Kidney capillary endothelial cell (primary cell): ENCODE data around the gene EI24.
"Not testable (repeated sequence)": the region's sequence is repeated elsewhere in the genome, so short reads cannot be mapped to it uniquely, and the experiment has no call there.

Experiments
- DNase-seq: peaks from one replicate; pipeline ENCODE4 v3.0.0-alpha.2; 2018; ENCODE audit warnings: low spot score

Gene EI24

DNA sequence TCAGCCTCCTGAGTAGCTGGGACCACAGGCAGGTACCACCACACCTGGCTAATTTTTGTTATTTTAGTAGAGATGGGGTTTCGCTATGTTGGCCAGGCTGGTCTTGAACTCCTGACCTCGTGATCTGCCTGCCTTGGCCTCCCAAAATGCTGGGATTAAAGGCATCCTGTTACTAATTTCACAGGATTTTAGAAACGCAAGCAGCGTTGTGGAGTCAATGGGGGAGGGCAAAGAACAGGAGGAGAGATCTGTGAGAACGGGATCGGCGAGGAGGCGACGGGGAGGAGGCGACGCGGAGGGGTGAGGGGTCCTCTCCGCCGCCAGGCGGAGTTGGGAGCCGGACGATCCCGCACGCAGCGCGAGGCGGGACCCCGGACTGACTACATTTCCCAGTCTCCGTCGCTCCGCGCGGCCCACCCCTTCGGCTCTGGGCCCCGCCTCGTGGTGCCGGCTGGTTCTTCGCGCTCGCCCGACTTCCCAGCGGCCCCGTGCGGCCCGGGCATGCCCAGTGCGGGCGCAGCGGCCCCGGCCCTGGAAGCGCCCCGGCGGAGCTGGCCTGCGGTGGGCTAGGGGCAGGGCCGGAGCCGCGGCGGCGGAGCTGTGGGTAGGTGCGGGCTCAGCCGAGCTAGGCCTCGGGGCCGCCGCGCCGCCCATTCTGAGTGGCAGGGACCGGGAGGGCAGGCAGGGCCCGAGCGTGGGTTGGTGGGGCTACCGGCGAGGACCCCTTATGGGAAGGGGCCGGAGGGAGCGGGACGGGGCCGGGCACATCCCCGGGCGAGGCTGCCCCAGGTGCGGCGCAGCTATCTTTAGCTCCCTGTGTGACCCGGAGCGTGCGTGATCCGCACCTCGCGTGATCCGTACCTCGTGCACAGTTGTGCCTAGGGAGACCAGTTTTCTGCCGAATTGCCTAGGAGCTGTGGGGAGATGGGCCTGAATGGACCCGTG, at the start of gene EI24:
TSS of gene EI24 (plus strand) at position 508 of the 945 bp plus-strand sequence. CDS start 3,051 bp downstream, outside the sequence.
- DNase-seq, result peak; percentile 88

DNA sequence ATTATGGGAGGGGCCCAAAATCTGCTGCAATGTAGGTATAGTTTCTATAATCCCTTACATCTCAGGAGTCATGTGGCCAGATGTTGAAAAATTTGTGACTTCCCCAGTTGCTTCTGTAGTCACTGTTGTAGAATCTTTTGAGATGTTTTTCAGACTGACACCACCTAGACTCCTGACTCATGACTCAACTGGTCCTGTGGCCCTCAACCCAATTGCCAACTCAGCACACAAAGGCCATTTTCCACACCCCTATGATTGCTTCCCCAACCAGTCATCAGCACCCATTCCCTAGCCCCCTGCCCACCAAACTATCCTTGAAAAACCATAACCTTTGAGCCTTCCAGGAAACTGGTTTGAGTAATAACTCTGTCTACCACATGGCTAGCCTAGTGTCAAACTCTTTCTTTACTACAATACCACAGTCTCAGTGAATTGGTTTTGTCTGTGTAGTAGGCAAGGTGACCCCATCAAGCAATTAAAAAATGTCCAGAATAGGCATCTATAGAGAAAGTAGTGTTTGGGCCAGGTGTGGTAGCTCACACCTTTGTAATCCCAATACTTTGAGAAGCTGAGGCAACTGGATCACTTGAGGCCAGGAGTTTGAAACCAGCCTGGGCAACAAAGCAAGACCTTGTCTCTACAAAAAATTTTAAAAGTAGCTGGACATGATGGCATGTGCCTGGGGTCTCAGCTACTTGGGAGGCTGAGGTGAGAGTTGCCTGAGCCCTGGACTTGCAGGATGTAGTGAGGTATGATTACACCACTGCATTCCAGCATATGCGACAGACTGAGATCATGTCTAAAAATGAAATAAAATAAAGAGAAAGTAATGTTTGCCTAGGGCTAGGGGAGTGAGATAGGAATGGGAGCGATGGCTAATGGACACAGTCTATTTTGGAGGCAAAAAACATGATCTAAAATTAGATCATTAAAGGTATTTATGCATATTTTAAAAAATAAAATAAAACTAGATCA, 49.1 kb upstream of the EI24 start:
- DNase-seq, result no peak

DNA sequence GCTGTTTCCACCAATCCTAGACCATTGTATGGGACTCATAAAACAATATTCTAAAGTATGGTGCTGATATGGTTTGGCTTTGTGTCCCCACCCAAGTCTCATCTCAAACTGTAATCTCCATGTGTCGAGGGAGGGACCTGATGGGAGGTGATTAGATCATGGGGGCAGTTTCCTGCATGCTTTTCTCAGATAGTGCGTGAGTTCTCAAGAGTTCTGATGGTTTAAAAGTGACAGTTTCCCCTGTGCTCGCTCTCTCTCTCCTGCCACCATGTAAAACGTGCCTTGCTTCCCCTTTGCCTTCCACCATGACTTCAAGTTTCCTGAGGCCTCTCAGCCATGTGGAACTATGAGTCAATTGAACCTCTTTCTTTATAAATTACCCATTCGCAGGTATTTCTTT, 44.0 kb upstream of the EI24 start:
- DNase-seq, result no peak

DNA sequence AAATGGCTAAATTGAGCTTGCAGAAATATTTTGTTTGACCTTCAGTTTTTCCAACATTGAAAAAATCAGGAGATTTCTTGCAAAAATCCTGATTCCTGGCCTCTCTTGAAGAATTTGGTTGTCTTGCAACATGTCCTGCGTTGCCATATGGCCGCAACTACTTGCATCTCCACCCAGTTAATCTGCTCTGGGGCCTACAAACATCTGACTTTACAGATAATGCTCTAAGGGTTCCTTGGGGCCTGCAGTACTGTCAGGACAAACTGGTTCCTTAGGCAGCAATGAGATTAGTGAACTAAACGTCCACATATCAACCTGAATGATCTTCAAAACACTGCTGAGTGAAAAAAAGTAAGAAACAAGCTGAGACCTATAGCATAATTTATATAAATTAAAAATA, 36.6 kb upstream of the EI24 start:
- no peak for DNase-seq

DNA sequence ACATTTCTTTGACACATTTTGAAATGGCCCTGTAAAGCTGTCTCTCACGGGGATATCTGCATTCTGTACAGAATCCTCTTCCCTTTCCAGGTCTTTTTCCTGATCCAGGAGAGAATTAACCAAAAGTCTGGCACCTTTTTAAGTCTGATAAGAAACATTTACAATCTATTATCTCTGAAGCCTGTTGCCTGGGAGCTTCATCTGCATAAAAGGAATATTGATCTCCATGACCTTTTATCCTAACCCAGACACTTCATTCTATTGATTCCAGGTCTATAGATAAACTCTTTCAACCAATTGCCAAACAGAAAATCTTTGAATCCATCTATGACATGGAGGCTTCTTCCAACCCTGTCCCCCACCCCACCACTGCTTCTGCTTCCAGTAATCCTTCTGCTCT, 33.7 kb upstream of the EI24 start:
- no peak for DNase-seq

DNA sequence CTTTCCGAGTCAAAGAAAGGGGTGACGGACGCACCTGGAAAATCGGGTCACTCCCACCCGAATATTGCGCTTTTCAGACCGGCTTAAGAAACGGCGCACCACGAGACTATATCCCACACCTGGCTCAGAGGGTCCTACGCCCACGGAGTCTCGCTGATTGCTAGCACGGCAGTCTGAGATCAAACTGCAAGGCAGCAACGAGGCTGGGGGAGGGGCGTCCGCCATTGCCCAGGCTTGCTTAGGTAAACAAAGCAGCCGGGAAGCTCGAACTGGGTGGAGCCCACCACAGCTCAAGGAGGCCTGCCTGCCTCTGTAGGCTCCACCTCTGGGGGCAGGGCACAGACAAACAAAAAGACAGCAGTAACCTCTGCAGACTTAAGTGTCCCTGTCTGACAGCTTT, 32.4 kb upstream of the EI24 start:
- not testable (repeated sequence) for DNase-seq

DNA sequence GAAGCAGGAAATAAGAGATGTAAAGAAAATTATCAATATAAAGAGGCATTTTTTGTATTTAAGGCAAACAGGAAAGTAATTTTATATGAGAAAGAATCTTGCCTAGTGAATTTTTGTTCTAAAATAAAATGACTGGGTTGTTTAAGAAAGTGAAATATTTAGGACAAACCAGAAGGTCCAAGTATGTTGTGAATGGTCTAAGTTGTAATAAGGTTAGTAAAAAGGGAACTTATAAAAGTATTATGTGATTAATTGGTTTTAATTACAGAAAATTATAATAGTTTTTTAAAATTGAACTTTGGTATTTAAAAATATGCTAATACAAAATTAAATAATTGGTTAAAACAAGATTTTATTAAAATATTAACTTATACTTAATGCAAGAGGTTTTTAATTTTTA, 26.6 kb upstream of the EI24 start:
- DNase-seq, result no peak

DNA sequence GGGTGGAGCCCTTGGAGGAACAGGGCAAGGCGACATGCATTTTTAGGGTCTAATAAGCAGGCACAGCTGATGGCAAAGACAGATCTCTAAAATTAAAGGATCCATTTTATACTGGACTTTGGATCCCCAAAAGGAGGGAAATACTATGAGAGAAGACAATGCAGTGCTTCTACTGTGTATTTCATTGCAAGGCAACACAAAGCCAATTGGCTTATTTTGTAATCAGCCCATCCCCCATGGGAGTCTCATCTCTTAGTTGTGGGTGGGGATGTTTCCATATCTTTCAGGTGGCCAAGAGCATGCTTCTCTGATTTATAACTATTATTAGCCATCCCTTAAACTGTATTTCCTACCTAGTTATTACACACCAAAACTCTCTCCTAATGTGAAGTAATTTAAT, 18.5 kb upstream of the EI24 start:
- DNase-seq, result no peak

DNA sequence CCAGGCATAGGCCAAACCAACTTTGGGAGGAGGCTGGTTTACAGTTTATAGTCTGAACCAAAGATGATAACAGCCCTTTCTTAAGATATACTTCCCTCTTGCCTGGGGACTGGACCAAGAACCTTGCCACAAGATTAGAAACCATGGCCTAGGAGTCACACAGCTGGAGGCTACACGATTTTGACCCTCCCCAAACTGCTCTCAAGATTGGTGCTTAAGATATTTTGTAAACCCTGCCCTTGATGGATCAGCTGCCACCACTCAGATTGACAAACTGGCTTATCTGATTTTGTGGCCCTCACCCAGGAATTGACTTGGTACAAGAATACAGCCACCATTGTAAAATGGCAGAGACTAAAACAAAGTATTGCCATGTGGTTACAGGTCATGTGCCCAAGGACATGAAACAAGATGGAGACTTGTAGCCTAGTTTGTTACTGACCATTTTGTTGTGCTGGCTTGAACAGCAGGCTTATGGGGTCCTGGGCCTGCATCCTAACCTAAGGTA, 17.4 kb upstream of the EI24 start:
- DNase-seq, result no peak

DNA sequence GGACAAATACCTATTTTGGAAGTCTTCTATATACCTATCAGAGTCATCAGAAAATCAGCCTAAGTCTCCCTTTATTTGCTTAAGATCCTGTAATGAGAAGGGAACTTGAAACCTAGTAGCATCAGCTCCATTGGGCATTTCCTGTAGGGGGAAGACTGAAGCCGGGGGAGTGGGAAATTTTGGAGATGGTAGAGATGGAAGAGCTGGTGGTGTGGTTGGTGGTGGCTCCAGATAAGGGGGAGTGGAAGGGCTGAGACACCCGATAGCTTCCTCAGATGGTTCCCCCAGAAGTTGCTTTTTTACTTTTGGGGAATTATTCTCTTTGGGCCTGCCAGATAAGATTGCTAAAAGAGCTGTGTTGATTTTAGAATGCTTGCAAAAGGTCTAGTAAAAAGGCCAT, 16.4 kb upstream of the EI24 start:
- no peak for DNase-seq

DNA sequence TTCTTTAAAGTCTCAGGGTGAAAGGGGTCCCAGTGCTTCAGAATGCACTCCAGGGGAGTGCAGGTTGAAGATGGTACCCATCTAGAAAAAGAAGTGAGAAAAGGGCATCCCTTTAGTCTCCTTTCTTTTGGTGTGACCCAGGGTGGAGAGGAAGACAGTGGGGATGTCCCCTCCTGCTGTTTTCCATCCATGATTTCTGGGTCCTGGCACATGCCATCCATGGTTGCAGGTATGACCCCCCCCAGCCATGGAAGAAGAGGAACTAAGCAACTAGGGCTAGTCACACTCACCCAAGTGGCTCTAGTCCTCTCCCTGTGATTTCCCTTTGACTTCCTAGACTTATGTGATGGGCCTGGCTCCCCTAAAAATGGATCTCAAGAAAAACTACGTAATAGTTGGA, 15.9 kb upstream of the EI24 start:
- no peak for DNase-seq

DNA sequence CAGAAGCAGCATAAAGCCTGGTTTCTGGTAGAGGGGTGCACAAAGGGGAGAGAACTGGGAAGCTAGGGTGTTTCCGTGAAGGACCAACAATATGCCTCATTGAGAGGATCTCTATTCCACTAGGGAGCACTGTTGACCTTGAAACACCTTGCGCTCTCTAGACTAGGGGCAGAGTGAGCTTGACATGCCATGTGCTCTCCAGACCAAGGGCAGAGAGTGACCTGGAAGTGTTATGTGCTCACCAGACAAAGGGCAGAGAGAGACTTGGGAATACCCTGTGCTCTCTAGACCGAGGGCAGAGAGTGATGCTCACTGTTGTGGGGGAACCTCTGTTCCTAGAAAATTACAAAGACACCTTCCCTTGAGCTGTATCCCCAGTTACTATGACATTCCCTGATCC, 15.2 kb upstream of the EI24 start:
- DNase-seq, result no peak

DNA sequence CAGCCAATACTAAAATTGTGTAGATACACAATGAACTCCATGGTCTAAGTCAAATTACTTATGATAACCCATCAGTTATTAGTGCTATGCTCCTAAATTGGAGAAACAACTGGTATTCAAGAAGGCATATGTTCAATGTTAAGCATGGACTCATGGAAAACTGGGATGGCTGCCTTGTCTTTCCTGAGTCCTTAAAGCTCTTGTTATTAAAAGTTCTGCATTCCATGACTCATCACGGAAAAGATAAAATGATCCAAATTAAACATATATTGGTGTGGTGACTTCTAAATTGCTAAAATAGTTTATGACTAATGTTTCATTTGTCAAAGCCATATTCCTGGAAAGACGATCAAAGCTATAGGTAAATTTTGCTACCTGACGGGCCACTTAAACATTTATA, 9.4 kb upstream of the EI24 start:
- no peak for DNase-seq

DNA sequence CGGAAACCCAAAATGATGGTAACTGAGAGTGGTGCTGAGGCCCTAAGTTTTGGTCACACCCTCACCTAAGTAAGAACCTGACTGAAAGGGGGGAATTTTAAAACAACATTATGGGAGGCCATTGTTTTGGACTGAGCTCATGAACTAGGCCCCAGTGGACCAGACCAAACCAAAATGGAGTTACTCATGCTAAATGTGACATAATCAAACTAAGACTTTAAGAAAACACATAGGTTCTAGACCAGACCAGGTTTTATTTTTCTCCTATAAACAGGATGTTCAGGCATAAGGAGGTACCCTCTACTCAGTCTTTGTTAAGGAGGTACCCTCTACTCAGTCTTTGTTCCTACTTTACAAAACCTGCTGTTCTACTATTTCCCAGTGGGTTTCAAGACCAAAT, 7.4 kb upstream of the EI24 start:
- DNase-seq, result no peak

DNA sequence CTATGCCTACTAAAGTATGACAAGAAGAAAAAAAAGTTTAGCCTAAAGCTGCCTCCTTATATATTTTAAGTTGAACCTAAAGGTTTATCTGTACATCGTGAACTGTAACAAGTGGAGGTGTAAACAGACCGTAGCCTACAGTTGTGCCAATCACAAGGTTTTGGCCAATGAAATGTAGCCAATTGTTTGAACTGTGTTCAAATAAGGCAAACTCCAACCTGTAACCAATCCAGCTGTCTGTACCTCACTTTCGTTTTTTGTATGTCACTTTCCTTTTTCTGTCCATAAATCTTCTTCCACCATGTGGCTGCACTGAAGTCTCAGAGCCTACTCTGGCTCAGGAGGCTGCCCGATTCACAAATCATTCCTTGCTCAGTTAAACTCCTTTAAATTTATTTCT, 6.8 kb upstream of the EI24 start:
- DNase-seq, result no peak

DNA sequence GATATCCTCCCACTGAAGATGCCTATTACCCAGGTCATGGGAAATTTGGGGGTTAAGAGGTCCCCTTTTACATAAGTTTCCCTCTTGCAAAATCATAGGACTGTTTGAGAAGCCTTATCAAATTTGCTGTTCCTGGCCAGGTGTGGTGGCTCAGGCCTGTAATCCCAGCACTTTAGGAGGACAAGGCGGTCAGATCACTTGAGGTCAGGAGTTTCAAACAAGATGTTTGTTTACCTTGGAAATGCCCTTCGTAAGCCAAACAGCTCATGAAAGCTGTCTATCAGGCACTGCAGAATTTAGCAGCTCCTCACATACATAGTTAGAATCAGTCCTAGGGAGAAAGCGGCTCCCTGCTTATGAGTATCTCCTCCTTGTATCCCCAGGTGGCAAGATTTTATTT, 4.9 kb upstream of the EI24 start:
- no peak for DNase-seq

DNA sequence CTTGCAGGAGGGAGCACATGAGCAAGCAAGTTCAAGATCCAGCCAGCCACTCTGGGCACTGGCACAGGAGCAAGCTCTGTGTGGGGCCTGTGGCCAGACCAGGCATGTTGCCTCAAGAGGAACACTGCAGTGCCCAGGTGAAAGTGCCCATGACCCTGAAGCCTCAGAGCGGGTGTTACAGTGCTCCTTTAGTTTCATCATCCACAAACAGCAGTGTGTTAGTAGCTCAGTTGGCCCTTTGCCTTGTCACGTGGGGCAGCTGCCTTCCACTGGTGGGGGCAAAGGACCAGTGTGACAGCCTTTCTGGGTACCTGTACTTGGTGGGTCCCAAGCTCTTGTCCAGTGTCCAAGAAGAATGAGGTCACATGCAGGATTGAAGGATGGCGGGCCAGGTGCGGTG, 3.0 kb upstream of the EI24 start:
- no peak for DNase-seq

DNA sequence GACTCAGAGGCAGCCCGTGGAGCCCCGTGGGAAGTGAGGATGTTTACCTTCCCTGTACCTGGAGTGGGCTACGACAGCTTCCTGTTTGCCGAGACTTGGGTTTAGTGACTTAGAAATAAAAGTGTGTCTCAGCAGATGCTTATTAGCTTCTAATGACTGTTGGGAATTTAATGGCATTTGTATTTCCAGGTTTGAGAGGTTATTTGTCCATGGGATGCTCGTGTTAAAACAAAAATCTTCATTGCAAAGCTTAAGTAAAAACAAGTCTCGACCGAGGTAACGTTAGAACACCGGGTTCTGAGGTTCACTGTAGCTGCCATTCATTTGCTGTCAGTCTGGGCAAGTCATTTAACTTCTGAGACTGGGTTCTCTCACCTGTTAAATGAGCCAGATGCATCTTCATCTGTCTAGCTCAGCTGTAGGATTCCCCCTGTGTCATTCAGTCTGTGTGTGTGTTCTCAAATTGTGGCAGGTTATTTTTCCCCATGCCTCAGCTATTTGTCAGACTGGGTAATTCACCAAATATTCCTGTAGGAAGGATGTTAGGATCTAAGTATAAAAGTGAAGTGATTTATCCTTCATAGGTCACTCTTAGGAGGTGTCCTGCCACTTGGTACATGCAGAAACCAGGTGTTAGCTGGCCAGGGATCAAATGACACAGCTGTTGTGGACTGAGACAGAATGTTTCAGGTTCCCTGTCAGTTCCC, 791 bp downstream of the EI24 start:
- DNase-seq, result no peak

DNA sequence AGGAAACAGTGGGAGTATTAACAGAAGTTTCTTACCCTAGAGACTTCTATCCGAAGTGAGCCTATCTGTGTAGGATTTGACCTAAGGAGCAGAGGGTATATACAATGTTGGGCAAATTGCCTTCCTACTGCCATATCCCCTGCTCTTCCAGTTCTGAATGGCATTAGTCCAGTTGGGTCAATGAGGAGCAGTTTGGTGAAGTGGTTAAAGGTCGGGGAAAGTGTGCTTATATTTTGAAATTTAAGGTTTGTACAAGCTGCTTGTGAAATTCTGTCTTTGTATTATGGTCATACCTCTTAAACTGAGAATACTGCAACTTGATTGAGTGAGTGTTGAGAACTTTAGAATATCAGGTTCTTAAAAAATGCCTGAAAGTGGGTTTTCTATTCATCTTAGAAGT, 1.7 kb downstream of the EI24 start:
- DNase-seq, result no peak

DNA sequence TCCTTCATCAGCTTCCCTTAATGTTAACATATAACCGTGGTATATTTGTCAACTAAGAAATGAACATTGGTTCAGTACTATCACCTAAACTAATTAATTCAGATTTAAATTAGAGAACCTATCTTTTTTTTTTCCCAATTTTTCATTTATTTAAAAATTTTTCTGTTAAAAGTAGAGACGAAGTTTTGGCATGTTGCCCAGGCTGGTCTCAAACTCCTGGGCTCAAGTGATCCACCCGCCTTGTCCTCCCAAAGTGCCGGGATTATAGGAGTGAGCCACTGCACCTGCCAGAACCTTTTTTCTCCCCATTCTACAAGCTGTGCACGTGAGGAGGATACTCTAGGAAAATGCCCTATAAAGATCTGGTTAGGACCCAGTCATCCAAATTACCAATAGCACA, 3.6 kb downstream of the EI24 start:
- no peak for DNase-seq

DNA sequence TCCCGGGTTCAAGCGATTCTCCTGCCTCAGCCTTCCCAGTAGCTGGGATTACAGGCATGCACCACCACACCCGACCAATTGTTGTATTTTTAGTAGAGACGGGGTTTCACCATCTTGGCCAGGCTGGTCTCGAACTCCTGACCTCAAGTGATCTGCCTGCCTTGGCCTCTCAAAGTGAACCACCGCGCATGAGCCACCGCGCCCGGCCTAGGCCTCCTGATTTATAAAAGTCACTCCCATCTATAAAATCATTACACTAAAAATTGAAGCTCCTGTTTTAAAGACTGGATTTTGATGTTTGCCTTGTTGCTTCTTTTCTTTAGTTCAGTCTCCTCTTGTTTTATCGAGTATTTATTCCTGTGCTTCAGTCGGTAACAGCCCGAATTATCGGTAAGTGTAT, 7.9 kb downstream of the EI24 start:
- not testable (repeated sequence) for DNase-seq

DNA sequence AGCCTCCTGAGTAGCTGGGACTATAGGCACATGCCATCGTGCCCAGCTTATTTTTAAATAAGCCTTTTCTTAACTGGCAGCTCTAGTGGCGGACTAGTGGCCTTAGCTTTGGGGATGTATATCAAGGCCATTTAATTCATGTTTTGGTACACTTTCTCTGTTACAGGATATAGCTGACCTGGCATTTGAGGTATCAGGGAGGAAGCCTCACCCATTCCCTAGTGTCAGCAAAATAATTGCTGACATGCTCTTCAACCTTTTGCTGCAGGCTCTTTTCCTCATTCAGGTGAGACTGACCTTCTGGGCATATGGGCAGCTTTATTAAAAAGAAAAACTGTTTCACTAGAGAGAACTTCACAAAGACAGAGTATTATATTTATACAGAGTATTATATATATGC, 9.5 kb downstream of the EI24 start:
- no peak for DNase-seq
